Suprapubic skin (tissue), 4 donors: Measurements from ENCODE around the gene ASF1B. TPM values are rescaled to one million over a fixed set of nuclear protein-coding genes. Genes with fewer than 3 reads are reported as not detected.

Experiments used
- DNase-seq, 2 donors: peaks; one replicate each; pipeline ENCODE4 v3.0.0-alpha.2; 2019; ENCODE audit warnings: low spot score in 2 of 2
- H3K27ac ChIP-seq: fragments of 200-600 bp; sonication (generic); one replicate; pipeline ENCODE4 v1.5.1; 2019
- H3K27me3 ChIP-seq: fragments of 200-600 bp; sonication (generic); one replicate; pipeline ENCODE4 v1.5.1; 2019
- H3K36me3 ChIP-seq: fragments of 200-600 bp; sonication (generic); one replicate; pipeline ENCODE4 v1.5.1; 2019
- H3K4me1 ChIP-seq: fragments of 200-600 bp; sonication (generic); one replicate; pipeline ENCODE4 v1.5.1; 2019
- H3K4me3 ChIP-seq: fragments of 200-600 bp; sonication (generic); one replicate; pipeline ENCODE4 v1.5.1; 2019; ENCODE audit warnings: mild to moderate bottlenecking
- H3K9me3 ChIP-seq: fragments of 200-600 bp; sonication (generic); one replicate; pipeline ENCODE4 v1.5.1; 2019
- CTCF ChIP-seq, 2 donors: fragments of 200-600 bp in 1 of 2; fragments of 450-650 bp in 1 of 2; sonication (generic) in 1 of 2; IDR thresholded peaks; one replicate each; pipeline ENCODE4 v1.5.1; 2016 to 2019; ENCODE audit warnings: antibody characterized with exemption in 2 of 2, mild to moderate bottlenecking in 1 of 2, moderate library complexity in 1 of 2
- EP300 ChIP-seq: sonication (generic); formaldehyde crosslinking; IDR thresholded peaks from one replicate; pipeline ENCODE4 v1.6.1; 2017; ENCODE audit warnings: antibody characterized with exemption
- POLR2A ChIP-seq, 2 donors: fragments of 450-650 bp; IDR thresholded peaks; one replicate each; pipeline ENCODE4 v1.6.1; 2017; ENCODE audit warnings: antibody characterized with exemption in 2 of 2, mild to moderate bottlenecking in 2 of 2, moderate library complexity in 2 of 2
- POLR2AphosphoS5 ChIP-seq, 3 donors: sonication (generic); formaldehyde crosslinking; IDR thresholded peaks; one replicate each; pipeline ENCODE4 v1.6.1; 2017; ENCODE audit warnings: antibody characterized with exemption in 3 of 3
- WGBS: methylation state at CpG from one replicate; pipeline ENCODE4 v1.1.5; 2018; 5-methylcytosine and 5-hydroxymethylcytosine counted together
- total RNA-seq, 4 donors: library from RNA; depleted of rRNA; stranded (reverse); fragments of >200 nt; gene quantifications; one replicate each; pipeline ENCODE4 v1.1.0, GENCODE V29; 2016

The ASF1B gene
- total RNA-seq, 4 donors from 2014 or later = 3.4 to 8.8 (median 7.8) TPM

- no peak for DNase-seq
- peaks cover 37% of the 10 kb centered on the region for H3K36me3 ChIP-seq
- 81% methylated on average over 19 of the region's 19 CpGs for WGBS
- peaks cover 14% of the 10 kb centered on the region for H3K4me1 ChIP-seq
- H3K27me3 ChIP-seq = no peaks in the 10 kb centered on the region
- H3K27ac ChIP-seq = no peak overlapping the region
- TF ChIP-seq CTCF (IDR thresholded peaks at IDR 0.05) (no peak), POLR2A (IDR thresholded peaks at IDR 0.05) (no peak), EP300 (no peak), POLR2AphosphoS5 (IDR thresholded peaks at IDR 0.05) (no peak)
- H3K9me3 ChIP-seq = no peaks in the 10 kb centered on the region
- H3K4me3 ChIP-seq = no peak overlapping the region
Observed at GRCh38 chr19:14168259-14168972, 32.0 kb upstream of the ASF1B start.

DNA sequence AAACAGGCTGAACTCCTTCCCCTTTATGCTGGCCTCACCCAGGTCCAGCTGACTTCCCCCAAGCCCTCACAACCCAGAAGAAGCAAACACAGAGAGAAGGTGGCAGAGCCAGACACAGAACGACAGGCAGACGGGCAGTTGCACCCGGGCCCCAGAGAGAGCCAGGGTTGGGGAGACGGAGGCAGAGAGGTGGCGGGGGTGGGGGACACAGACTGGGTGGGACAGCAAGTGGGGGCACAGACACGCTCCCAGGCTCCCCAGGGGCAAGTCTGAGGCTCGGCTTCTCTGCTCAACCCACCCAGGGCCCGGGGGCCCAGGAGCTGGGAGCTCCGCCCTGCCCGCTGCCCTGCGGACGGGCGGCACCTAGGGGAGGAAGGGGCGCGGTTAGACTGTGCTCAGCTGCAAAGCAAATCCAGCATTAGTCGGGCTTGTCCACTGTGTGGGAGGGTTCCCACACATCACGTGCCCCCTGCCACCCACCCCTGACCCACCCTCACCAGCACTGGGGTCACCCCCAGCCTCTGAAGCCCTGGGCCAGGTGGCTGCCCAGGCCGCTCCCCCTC lies 31.3 kb upstream of the ASF1B start:
- Histone ChIP-seq H3K4me3 (no peak overlapping the region), H3K27me3 (no peaks in the 10 kb centered on the region), H3K4me1 (peaks cover 14% of the 10 kb centered on the region), H3K36me3 (peaks cover 38% of the 10 kb centered on the region), H3K27ac (no peak overlapping the region), H3K9me3 (no peaks in the 10 kb centered on the region)
- TF ChIP-seq EP300 = no peak
- no peak for TF ChIP-seq POLR2A (IDR thresholded peaks at IDR 0.05)
- no peak for TF ChIP-seq POLR2AphosphoS5 (IDR thresholded peaks at IDR 0.05)
- no peak for TF ChIP-seq CTCF (IDR thresholded peaks at IDR 0.05)
- DNase-seq = no peak
- WGBS = no CpG with 5 or more reads among the region's 18 CpGs

- TF ChIP-seq POLR2A (IDR thresholded peaks at IDR 0.05) (no peak), CTCF (IDR thresholded peaks at IDR 0.05) (no peak), EP300 (no peak), POLR2AphosphoS5 (IDR thresholded peaks at IDR 0.05) (no peak)
- Histone ChIP-seq H3K9me3 (no peaks in the 10 kb centered on the region), H3K36me3 (peaks cover 38% of the 10 kb centered on the region), H3K27ac (no peak overlapping the region), H3K4me3 (no peak overlapping the region), H3K4me1 (peaks cover 14% of the 10 kb centered on the region), H3K27me3 (no peaks in the 10 kb centered on the region)
- WGBS = 71% methylated on average over 12 of the region's 12 CpGs
- no peak for DNase-seq
Observed at GRCh38 chr19:14166999-14167575, 30.7 kb upstream of the ASF1B start.

GRCh38 chr19:14165990-14166830 lies 29.8 kb upstream of the ASF1B start:
- Histone ChIP-seq H3K4me1 (peaks cover 14% of the 10 kb centered on the region), H3K36me3 (peaks cover 38% of the 10 kb centered on the region), H3K9me3 (no peaks in the 10 kb centered on the region), H3K4me3 (no peak overlapping the region), H3K27ac (no peak overlapping the region), H3K27me3 (no peaks in the 10 kb centered on the region)
- 79% methylated on average over 20 of the region's 20 CpGs for WGBS
- no peak for DNase-seq
- TF ChIP-seq EP300 (no peak), POLR2A (IDR thresholded peaks at IDR 0.05) (no peak), POLR2AphosphoS5 (IDR thresholded peaks at IDR 0.05) (no peak), CTCF (IDR thresholded peaks at IDR 0.05) (no peak)
